HG03460 (cell line): ENCODE measurements around the gene RTL9.
"Not testable (repeated sequence)": the region's sequence is repeated elsewhere in the genome, so short reads cannot be mapped to it uniquely, and the experiment has no call there.

Experiments
- ATAC-seq: cut with Tn5 transposase; IDR thresholded peaks from one replicate; pipeline ENCODE4 v1.9.1; 2021; ENCODE audit not compliant: unreplicated experiment

The RTL9 gene

DNA sequence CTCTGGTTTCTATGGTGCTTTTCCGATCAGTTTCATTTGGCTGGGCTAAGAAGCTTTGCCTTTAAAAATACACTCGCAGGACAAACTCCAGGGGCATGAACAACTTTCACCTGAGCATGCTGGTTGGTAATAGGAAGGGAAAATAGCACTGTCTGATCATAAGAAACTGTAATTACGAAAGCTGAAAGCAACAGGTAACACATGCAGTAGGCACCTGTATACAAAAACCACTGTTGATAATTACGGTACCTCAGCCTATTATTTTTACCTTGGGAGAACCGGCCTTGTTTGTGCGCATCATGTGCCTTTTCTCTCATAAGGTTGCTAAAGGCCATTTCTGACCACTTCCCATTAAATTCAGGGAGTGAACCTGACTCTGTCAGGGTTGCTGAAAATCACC, 45.7 kb downstream of the RTL9 start:
- no peak for ATAC-seq

- not testable (repeated sequence) for ATAC-seq
Measured at GRCh38 chrX:110406250-110406649, 47.6 kb downstream of the RTL9 start.

GRCh38 chrX:110406822-110407221, 48.2 kb downstream of the RTL9 start:
- ATAC-seq: no peak

DNA sequence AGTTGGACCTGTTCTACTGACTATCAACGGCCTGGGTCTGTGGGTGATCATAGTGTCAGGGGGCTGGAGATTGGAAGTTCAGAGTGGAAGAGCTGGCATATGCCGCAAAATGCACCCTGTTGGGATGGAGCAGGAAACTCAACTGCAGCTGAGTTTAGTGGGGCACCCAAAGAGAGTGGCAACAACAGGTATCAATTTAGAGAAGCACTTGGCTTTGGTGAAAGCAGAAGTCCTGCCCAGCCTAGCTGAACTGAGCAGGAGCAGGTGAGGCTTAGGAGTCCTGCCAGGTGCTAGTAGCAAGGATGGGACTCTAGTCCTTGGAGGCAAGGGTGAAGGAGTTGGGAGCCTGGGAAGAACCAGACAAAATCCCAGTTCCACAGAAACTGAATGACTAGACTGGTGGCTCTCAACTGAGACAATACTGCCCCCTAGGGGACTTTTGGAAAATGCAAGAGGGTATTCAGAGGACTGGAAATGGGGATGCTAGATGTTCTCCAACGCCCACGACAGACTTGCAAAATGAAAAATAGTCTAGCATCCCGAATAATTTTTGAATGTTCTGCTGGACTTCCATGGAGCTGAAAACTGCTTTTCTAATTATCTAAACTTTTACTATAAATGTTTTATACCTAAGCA, 49.4 kb downstream of the RTL9 start:
- no peak for ATAC-seq
